H4 (cell line): ENCODE results near the gene ZNF14. TPM values are rescaled to one million over a fixed set of nuclear protein-coding genes. Genes with fewer than 3 reads are reported as not detected.
"Not testable (repeated sequence)": the region's sequence is repeated elsewhere in the genome, so short reads cannot be mapped to it uniquely, and the experiment has no call there.

Source experiments
- DNase-seq: peaks from one replicate; pipeline ENCODE4 v3.0.0-alpha.2; 2015; ENCODE audit warnings: low spot score
- total RNA-seq: library from RNA; depleted of rRNA; stranded (reverse); fragments of >200 nt; shearing (Covaris generic); gene quantifications from 2 replicates; pipeline ENCODE4 v1.2.3, GENCODE V29; 2014

ZNF14 gene
- total RNA-seq, 1 experiment from 2014 or later = 3.2 TPM

DNA sequence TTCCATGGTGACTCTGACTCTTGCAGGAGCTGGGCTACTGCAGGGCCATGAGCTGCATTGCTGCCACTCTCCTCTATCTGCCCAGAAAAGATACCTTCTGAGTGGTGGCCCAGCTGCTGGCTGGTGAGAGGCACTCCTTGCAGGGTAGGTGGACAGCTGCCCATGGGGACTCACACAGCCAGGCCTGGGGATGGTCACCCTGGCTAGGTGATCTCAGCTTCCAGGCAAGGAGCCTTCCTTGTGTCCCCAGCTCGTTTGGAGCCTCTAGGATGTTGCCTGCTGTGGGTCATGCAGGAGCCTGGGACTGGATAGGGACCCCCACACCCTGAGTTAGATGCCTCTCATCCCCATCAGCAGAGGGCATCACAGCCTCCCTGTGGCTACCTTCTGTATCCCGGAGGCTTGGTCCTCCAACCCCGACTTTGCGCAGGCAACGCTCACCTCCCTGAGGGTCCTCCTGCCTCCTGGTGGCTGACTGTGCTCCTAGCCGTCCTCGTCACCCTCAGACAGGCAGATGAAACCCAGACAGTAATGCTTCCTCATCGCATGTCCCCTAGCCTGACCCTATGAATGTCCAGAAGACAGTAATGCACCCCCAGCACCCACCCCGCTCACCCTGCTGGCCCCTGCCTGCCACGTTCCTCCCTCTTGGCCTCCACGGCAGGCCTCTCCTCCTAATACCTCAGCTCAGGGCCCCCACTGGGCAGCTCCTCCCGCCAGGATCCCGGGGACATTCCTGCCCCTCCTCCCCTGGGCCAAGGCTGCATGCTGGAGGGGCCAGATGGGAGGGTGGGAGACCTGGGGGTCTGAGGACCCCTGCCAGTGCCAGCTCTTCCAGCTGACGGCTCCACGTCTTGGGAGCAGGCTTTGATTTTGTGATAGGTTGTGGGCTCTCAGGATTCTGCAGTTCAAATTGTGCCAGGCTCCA lies 13.6 kb upstream of the ZNF14 start:
- DNase-seq = no peak

DNA sequence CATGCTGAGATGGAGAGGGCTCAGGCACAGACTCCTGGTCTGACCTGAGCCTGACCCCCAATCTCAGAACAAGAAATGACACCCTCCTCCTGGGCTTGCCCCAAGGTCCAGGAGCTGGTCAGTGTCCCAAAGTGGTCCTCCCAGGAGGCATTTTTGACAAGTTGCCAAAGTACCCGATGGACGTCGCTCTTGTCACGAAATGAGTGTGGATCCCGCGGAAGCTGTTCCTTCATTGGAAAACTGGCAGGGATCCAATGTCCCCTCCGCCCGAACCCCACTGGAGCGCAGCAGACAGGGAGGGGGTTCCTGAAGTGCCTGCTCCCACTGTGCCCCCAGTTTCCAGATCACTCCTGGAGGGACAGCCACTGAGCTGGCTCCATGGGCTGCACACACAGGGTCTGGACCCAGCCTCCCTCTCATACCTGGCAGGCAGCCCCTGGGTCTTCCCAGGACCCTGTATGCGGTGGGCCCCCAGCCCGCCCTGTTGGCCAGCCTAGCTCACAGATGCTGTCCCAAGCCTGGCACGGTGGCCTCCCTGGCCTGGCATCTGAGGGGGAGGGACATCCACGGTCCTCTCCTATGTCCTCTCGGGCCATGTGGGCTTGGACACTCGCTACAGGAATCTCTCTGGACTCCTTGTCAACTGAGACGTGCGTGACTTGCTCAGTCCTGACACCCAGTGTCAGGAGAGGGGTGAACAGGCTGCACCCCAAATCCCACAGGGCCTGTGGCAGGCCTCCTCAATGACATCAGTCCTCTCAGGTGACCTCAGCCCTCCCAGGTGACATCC lies 12.8 kb upstream of the ZNF14 start:
- DNase-seq = no peak

DNA sequence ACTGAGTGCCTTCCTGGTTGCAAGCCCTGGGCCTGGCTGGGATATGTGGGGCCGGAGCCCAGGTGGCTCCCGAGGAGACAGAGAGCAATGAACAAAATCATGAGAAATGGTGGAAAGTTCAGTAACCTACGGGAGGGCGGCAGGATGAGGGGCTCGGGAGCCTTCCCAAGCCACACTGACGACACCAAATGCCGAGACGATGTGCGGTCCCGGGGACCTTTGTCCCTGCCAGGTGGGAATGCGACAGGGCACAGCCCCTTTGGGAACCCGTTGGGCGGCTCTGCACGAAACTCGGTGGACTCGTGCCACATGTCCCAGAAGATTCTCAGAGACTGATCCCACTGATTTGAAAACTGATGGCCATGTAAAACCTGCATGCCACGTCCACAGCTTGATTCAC lies 11.7 kb upstream of the ZNF14 start:
- no peak for DNase-seq

DNA sequence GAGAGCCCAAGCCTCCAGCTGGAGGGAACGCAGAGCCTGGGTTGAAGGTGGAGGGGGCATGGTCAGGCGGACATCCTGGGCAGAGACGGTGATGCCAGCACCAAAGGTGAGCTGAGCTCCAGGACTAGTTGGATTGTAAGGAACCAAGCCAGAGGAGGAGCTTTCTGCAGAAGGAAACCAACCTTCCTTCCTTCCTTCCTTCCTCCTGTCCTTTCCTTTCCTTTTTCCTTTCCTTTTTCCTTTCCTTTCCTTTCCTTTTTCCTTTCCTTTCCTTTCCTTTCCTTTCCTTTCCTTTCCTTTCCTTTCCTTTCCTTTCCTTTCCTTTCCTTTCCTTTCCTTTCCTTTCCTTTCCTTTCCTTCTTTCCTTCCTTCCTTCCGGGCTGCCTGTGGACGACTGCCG lies 11.0 kb upstream of the ZNF14 start:
- not testable (repeated sequence) for DNase-seq

DNA sequence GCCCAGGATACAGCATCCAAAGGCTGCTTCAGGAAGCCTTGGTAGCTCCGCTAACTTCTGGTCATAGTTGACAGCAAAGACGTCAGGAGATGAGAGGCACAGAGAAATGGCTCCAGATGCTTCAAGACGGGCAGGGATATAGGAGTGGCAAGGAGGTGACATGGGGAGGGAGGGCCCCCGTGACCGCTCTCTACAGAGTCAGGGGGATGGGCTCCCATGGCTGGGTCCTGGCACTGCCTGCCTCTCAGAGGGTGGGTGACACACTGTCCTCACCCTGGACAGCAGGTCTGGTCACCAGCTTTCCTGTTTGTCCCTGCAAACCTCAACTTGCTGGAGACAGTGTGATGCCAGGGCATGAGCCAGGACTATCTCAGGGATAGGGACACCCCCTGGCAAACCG lies 10.3 kb upstream of the ZNF14 start:
- DNase-seq = no peak

DNA sequence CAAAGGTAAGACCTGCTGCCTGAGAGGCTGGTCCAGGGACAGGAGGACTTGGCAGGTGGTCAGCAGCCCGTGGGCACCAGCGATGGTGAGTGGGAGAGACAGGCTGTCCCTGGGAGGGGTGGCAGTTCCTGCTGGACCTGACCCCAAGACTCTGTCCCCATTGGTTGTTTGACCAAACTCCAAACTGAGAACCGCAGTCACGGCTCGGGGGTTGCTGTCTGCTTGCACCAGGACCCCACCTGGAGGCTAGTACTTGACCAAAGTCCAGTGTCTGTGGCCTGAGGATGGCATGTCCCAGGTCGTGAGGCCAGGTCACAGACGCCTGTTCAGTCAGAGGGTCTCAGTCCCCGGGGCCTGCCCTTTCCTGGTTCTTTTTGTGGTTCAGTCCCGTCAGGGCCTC lies 9.9 kb upstream of the ZNF14 start:
- no peak for DNase-seq

DNA sequence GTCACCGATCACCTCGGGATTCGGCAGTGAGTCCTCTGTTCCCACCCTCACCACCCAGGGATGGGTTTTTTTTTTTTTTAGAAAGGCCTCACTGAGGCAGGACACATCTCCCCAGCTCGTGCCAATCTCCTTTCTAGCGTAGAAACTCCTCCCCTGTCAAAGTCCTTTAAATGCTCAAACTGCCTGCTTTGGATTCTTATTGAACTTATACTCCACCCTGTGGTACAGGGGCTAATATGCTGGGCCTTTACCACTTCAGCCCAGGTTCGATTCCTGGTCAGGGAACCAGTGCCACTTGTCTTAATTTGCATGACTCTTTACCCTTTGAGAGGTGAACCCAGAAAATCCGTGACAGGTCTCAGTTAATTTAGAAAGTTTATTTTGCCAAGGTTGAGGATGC lies 8.3 kb upstream of the ZNF14 start:
- DNase-seq = no peak

DNA sequence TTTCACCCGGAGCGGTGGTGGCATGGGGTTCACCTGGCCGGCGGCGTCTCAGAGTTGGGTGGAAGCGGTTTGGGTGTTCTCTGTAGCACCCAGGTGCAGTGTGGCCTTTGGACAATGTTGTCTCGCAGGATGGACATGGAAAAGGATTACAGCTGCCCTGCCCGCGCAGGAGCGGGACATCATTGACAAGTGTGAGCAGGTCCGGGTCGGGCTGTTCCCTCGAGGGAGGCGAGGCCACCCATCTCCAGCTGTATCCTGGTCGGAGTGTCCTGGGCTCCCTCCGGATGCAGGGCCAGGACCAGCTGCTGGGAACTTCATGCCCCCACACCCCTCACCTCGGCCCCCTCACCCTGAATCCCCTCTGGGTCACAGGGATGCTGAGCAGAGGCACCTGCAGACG lies 7.8 kb upstream of the ZNF14 start:
- no peak for DNase-seq

DNA sequence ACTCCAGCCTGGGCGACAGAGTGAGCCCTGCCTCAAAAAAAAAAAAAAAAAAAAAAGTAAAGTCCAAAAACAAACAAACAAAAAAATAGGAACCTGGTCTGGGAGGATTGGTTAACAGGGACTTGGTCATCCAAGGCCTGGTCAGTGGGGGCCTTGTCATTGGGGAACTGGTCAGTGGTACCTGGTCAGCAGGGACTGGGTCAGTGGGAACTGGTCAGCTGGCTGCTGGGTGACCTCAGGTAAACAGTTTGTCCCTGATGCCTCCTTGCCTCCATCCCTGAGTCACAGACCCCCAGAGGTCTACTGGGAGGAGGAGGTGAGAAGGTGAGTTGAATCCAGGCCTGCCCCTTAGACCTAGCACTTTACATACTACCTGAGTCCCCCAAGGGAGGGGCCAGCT lies 5.7 kb upstream of the ZNF14 start:
- DNase-seq = no peak

DNA sequence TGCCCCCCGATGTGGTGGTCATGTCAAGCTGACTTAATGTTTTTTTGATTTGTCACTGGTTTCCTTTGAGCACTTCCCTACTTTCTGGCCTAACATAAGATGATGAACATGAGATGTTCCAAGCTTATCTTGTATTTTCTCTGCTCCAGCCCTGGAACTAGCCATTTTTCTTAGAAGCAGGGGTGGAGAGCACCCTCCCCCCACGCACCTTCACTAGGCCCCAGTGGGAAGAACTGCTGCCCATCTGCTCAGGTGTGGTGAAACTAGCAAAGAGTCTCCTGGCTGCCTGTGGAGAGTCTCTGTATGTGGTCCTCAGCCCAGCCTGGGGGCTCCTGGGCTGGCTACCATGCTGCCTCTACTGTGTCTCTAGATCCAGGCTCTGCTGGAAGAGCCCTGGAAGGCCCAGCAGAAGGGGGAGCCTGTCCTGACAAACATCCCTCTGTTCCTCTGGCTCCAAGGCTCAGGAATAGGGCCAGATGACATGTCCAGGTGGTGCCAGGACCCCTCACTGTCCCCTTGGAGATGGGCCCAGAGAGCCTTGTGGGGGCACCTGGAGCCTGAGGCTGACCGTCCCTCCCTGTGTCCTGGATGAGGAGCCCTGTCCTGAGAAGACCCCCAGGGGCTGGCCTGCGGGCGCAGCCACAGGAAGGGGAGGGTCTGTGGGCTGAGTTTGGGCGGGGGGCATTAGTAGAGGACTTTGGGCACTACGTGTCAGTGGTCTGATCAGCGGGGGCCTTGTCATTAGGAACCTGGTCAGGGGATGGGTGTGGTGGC lies 4.8 kb upstream of the ZNF14 start:
- DNase-seq = no peak

DNA sequence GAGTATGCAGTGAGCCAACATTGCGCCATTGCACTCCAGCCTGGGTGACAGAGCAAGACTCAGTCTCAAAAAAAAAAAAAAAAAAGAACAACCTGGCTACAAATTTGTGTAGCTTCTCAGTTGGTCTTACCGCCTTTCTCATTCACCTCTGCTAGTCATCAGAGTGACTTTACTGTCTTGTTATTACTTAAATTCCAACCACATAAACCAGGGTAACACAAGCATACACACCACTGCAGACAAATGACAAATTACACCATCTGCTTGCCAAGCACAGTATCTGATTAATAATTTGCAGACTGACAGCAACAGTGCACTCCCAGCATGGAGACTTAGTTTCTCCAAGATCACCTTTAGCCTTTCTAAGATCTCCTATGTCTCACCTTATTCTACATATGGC lies 11.0 kb downstream of the ZNF14 start:
- no peak for DNase-seq

DNA sequence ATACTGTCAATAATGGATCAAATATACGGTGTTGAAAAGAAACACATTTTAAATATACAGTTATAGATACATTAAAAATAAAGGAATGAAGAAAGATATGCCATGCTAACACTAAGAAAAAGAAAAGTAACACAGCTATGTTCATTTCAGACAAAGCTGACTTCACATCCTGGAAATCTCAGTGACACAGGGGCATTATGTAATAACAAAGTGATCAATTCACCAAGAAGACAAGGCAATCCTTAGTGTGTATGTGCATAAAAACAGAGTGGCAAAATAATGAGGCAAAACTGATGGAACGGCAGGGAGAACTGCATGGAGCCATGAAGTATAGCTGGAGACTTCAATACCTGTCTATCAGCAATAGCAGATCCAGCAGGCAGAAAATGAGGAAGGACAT lies 13.1 kb downstream of the ZNF14 start:
- no peak for DNase-seq

DNA sequence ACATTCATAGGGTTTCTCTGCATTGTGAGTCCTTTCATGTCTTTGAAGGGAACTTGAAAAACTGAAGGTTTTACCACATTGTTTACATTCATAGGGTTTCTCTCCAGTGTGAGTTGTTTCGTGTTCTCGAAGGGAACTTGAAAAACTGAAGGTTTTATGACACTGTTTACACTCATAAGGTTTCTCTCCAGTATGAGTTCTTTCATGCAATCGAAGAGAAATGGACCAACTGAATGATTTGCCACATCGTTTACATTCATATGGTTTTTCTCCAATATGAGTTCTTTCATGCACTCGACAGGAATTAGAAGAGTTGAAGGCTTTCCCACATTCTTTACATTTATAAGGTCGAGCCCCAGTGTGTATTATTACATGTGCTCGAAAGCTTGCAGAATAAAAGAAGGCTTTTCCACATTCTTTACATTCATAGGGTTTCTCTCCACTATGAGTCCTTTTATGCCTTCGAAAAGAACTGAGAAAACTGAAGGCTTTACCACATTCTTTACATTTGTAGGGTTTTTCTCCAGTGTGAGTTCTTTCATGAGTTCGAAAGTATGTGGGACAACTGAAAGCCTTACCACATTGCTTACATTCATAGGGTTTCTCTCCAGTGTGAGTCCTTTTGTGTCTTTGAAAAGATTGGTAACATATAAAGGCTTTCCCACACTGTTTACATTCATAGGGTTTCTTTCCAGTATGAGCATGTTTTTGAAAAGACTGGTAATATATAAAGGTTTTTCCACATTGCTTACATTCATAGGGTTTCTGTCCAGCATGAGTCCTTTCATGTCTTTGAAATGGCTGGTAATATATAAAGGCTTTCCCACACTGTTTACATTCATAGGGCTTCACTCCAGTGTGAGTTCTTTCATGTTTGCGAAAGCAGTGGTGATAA lies 20.7 kb downstream of the ZNF14 start:
- no peak for DNase-seq

DNA sequence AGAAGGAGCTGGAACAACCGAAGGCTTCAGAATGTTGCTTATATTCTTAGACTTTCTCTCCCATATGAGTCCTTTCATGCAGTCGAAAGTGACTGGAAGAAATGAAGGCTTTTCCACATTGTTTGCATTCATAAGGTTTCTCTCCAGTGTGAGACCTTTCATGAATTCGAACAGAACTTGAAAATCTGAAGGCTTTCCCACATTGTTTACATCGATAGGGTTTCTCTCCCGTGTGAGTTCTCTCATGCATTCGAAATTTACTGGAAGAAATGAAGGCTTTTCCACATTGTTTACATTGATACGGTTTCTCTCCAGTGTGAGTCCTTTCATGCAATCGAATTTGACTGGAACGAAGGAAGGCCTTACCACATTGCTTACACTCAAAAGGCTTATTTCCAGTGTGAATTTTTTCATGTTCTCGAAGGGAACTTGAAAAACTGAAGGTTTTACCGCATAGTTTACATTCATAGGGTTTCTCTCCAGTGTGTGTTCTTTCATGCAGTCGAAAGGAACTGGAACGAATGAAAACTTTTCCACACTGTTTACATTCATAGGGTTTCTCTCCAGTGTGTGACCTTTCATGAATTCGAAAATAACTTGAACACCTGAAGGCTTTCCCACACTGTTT lies 21.5 kb downstream of the ZNF14 start:
- DNase-seq = no peak

DNA sequence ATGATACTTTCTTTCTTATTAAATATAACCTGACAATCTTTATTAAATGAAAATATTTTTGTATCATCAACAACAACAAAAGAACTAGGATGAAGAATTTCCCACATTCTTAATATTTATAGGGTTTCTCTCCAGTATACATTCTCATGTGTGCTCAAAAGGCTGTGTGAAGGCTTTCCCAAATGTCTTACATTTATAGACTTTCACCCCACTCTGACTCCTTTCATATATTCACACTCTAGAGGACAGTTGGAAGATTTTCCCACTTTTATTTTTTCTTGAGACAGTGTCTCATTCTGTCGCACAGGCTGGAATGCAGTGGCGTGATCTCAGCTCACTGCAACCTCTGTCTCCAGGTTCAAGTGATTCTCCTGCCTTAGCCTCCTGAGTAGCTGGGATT lies 22.4 kb downstream of the ZNF14 start:
- DNase-seq = no peak

DNA sequence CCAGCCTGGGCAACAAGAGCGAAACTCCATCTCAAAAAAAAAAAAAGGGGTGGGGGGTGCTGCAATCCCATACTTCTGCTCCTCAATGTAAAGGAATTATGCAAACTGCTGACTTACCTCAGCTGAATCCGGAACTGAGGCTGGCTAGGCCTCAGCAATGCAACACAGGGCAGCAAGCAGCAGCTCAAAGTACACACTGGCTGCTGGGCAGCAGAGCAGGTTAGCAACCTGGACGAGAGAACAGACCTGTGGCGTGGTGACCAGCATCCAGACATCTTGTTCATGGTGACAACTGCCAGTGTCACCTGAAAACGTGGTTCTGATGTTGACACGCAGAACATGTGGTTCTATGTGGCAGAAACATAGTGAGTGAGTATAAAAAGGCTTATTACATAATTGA lies 28.1 kb downstream of the ZNF14 start:
- no peak for DNase-seq

DNA sequence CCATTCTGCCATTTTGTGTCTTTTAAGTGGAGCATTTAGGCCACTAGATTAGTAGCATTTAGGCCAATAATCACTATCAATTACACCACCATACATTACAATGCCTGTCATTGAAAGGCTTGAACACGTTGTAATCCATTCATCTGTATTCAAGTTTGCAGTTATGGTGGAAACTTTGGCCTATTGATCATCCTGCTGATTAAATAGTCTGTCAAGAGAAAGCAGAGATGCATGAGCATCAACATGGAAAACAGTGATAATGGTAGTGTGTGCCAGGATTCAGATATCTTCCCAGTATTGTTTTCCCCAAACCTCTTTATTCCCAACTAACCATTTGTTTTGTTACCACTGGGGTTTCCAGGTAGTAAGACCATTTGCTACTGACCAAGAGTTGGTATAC lies 32.4 kb downstream of the ZNF14 start:
- DNase-seq = not testable (repeated sequence)

DNA sequence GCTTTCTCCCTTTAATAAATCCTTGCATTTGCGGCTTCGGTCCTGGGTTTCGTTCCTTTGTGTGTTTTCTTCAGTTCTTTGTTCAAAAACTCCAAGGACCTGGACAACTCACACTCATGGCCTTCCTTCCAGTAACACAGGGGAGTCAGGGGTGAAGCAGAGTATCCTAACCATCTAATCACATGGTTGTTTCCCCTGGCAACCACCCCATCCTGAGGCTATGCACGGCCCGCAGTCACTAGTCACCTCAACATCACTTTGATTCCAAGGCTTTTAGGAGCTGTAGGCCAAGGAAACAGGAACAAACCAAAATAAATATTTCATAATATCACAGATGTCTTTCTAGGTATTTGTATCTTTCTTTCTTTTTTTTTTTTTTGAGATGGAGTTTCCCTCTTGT lies 35.3 kb downstream of the ZNF14 start:
- DNase-seq = no peak

DNA sequence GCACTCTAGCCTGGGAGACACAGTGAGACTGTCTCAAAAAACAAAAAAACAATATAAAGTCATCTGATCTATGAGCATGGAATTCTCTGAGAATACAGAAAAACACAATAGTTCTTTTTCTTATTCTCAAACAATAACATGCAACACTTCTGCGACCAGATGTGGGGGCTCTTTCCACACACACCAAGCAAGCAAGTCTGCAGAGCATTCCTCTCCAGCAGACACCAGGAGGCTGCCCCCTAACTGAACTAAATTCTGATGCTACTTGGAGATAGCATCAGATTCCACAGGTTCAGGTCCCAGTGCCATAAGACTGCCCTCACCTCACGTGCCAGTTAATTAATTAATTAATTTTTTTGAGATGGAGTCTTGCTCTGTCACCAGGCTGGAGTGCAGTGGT lies 36.5 kb downstream of the ZNF14 start:
- no peak for DNase-seq

DNA sequence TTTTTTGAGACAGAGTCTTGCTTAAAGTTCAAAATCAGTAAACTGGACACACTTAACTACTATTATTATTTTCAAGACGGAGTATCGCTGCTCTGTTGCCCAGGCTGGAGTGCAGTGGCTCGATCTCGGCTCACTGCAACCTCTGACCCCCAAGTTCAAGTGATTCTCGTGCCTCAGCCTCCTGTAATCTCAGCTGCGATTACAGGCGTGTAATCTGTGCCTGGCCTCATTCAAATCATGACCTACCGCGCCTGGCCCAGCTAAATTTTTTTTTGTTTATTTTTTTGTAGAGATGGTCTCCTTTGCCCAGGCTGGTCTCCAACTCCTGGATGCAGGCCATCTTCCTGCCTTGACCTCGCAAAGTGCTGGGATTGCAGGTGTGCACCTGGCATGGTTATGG lies 41.2 kb downstream of the ZNF14 start:
- no peak for DNase-seq

DNA sequence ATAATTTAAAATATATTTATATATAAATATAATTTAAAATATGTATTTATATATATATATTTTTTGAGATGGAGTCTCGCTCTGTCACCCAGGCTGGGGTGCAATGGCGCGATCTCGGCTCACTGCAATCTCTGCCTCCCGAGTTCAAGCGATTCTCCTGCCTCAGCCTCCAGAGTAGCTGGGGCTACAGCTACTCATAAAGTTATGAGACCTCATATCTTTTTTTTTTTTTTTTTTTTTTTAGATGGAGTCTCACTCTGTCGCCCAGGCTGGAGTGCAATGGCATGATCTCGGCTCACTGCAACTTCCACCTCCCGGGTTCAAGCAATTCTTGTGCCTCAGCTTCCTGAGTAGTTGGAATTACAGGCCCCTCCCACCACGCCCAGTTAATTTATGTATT lies 43.9 kb downstream of the ZNF14 start:
- not testable (repeated sequence) for DNase-seq
